ENCODE measurements around the gene CTRB1.

GRCh38 chr16:75203096-75203495, 15.7 kb upstream of the CTRB1 start:
- no peak for TF ChIP-seq CTCF (IDR thresholded peaks at IDR 0.05; ENCODE audit: poor library complexity)
- TF ChIP-seq EZH2 (IDR thresholded peaks at IDR 0.05; ENCODE audit: borderline replicate concordance), result no peak

Measured in hepatocyte (in vitro differentiated cells).